ENCODE measurements around the gene ARFGAP1.
A peak's percentile ranks its signal among the peaks of the same experiment; 100 is the strongest.

Gene ARFGAP1

DNA sequence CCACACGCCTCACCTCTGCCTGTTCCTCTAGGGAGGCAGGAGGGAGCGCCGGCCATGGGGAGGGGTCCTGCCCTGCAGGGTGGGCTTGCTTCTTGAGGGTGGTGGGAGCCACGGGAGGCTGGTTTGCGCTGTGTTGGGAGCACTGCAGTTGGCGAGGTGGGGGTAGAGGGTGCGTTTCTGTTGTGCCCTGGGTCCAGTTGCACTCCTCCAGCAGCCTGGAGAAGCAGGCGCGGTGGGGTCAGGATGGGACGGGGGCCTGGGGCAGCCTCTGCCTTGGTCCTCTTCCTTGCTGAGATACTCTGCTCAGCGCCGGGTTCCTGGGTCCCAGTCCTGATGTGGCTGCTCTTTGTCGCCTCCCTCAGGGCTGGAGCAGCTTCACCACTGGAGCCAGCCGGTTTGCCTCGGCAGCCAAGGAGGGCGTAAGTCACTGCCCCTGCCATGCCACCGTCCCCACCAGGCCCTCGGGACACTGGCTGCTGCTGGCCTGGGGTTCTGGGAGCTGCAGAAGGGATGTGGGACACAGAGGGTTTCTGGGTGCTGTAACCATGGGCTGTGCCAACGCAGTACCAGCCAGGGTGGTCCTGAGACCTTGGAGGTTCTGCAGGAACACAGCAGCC lies 8.4 kb downstream of the ARFGAP1 start:
- no peak for DNase-seq

DNA sequence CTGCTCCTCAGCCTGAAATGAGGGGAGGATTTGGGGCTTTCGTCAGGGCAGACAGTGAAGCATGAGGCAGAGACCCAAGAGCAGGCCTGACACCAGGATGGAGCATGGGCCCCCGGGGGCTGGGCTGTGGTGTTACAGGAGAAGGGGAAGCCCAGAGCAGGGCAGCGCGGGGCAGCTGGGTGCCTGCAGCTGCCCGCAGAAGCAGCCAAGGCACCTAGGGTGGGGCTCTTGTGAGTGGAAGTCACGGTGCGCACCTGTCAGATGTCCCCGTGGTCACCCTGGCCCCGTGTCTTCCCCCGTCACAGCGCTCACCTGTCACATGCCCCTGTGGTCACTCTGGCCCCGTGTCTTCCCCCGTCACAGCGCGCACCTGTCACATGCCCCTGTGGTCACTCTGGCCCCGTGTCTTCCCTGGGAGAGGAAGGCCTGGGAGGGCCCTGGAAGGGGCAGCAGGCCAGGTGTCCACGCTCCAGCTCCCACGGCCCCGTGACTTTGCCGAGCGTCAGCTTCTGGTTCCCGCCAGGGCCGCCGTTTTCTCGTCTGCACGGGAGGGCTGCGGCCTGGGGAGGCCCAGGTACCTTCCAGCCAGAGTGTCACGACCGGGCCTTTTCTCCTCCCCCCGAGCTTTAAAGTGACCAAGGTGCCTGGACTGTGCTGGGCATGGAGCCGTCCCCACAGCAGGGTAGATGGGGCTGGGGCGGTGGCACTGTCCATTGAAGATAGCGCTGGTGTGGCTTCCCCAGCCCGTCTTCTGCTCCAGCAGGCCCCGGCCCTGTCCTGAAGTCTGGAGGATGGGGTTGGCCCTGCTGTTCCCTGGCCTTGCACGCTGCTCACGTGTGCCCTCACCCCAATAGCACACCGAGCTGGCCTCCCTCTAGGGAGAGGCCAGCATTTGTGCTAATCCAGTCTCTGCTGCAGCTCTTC lies 9.4 kb downstream of the ARFGAP1 start:
- no peak for DNase-seq

DNA sequence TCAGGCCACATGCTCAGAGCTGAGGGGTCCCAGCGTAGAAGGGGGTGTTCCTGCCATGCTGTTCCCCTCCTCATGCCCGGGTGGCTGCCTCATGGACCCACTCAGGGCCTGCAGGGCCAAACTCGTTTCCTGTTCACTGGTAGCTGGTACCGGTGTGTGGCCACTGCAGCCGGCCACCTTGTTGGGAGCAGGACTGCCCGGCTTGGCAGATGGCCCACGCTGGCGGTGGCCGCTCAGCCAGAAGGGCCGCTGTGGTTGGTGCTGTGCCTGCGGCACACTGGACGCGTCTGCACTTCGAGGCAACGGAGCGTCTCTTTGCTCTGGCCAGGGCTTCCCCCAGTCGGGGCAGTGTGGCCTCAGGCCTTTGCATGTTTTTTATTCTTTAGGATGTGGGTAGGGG lies 10.3 kb downstream of the ARFGAP1 start:
- DNase-seq: no peak

DNA sequence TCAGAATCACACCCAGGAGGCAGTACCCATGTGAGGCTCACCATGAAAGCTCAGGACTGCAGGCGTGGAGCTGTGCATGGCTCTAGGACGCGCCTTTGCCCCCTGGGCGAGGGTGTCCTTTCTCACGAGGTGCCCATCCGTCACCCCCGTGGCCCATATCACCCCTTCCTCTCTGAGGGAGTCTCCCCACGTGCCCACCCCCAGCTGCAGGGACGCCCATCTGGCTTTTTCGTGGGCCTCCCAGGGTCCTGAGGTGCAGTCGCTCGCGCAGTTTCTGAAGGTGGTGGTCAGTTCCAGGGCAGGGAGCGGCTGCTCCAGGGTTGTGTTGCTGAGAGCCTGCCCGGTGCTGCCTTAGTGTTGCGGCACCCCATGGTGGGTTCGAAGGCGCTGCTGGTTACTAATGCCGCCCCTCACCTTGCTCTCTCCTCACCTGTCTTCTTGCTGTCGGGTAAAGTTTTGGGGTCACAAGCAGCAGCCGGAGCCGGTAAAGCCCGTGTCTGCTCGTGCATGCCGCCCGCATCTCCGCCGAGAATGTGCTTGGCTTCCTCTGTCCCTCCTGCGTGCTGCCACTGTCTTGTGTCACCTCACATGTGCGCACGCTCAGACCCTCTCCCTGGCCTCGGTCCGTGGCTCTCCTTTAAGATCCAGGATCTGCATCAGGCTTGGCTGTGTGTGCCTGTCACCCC lies 10.9 kb downstream of the ARFGAP1 start:
- no peak for DNase-seq

DNA sequence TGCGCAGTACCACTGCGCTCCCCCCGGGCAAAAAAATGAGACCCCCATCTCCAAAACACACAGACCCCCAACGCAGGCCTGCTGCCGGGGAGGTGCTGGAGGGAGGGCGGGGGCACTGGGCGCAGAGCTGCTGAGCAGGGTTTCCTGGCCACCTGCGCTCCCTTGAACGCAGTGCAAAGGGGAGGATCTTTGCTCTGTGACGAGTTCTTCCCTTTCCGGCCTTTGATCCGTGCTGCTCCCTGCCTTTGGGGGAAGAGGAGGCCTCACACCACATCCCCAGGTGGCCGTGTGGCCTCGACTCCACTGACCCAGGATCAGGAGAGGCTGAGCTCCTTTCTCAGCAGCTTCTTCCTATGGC lies 11.4 kb downstream of the ARFGAP1 start:
- peak; percentile 41 for DNase-seq

DNA sequence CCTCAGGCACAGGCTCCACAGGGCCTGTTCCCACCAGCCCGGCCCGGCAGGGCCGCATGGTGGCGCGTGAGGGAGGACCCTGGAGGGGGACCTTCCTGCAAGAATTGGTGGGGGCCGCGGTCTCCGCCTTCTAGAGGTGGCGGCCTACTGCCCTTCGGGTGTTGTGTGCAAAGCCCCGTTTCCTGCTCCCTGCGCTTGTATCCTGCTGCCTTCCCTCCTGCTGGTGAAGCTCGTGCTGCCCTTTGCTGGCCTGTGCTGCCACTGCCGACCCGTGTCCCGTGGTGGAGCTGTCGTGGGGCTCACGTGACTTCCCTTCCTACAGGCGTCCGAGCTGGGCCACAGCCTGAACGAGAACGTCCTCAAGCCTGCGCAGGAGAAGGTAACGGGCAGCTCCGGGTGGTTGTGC lies 11.9 kb downstream of the ARFGAP1 start:
- DNase-seq: no peak

DNA sequence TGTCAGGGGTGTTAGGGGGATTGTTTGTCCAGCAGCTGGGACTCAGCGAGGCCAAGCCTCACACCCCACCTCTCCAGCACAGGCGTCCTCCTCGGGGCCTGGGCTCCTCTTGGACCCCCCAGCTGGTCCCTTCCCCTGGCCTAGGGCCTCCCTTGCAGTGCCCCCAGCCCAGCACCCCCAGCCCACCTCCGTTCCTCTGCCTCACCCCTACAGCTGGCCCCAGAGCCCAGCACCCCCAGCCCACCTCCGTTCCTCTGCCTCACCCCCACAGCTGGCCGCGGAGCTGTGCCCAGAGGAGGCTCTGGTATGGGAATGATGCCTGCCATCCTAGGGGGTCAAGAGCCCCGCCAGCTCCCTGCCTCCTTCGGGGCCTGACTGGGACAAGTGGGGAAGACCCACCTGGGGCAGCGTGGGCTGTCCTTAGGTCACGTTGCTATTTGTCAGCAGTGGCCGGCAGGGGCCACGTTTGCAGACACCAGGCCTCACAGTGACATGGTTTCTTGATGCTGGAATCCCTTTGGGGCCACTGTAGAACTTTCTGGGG lies 12.4 kb downstream of the ARFGAP1 start:
- DNase-seq: no peak

DNA sequence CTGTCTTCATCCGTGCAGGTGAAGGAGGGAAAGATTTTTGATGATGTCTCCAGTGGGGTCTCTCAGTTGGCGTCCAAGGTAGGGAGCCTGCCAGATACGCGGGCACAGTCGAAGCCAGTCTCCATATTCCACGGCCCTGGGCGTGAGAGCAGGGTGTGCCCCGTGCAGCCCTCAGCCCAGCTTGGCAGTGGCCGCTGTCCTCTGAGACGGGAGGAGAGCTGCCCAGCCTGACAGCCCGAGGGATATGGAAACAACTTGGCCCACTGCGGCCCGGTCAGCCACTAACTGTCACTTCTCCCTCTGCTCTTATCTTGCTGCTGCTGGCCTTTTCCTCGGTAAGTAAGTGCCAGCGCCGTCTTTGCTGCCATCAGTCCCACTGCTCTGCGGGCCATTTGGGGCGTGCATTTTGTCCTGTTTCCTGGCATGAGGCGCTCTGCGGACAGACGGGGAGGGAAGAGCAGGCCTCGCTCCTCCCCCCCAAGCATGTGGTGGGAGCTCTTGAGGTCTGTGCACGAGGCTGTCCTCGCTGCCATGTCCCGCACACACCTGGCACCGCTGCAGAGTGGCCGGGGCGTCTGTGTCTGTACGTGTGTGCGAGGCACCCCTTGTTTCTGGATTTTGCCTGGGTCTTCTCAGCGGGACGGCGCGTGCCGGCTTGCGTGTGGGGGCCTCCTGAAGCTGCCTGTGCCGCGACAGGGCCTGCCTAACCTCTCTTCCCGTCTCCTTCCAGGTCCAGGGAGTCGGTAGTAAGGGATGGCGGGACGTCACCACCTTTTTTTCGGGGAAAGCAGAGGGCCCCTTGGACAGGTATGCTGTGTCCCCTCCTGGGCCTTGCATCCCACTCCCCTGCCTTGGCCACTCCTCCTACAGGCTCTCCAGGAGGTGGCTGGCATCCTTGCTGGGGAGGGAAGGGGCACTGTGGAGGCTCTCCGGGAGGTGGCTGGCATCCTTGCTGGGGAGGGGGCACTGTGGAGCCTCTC lies 13.3 kb downstream of the ARFGAP1 start:
- no peak for DNase-seq

DNA sequence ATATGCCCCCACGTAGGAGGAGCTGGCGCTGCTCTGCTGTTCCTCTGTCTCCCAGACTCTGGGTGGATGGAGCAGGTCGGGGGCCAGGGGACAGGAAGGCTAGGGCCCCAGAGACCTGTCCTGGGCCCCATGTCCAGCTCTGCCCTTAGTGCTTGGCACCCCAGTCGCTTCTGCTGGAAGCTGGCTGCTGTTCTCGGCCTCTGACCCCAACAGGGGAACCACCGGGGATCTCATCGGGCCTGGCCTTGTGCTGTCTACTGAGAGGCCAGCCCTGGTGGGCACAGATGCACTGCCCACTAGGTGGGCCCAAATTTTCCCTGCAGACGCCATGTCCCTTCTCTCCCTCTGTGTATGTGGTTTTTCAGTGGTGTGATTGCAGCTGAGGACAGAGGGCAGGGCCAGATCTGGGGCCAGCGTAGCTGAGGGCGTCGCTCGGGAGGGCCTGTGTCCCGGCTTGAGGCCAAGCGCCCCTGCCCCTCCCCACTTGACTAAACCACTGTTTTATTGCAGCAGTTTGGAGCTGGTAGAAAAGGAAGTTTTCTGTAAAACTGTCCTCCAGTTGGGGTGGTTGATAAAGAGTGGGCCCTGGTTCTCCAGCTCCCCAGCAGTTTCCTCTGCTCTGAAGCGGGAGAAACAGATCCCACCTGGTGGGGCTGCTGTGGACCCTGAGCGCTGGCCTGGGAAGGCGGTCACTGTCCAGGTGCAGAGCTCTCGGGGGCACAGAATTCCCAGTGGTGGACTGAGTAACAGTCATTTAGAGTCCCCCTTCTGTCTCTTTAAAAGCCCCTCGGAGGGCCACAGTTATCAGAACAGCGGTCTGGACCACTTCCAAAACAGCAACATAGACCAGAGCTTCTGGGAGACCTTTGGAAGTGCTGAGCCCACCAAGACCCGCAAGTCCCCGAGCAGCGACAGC lies 14.4 kb downstream of the ARFGAP1 start:
- no peak for DNase-seq

DNA sequence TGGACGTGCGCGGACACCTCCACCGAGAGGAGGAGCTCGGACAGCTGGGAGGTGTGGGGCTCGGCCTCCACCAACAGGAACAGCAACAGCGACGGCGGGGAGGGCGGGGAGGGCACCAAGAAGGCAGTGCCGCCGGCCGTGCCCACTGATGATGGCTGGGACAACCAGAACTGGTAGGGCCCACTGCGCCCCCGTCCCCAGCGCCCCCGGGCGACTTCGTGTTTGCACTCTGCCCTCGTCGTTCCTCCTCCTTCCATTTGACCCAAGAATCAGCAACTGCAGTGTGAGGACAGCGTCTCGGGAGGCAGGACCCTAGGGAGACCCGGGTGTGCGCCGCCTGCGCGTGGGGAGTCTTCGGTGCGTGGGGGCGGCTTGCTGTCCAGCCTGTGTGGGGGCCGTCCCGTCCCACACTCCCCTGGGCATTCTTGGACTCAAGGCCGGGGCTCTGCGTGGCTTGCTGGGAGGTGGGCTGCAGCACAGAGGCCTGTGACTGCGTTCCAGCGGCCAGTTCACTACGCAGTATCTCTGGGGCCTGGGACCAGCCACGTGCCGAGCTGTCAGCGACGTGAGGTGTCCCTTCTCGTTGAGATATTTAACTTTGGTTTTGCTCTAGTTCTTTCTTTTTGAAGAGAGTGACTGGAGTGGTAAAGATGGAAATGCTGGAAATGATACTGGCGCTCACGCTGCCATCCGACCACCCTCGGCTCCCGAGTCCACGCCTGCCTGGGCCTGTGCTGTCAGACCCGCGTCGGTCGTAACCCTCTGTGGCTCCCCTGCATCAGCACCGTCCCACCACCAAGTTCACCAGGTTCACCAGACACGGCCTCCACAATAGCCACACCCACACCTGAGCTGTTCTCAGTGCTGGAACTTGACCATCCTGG lies 15.3 kb downstream of the ARFGAP1 start:
- no peak for DNase-seq

DNA sequence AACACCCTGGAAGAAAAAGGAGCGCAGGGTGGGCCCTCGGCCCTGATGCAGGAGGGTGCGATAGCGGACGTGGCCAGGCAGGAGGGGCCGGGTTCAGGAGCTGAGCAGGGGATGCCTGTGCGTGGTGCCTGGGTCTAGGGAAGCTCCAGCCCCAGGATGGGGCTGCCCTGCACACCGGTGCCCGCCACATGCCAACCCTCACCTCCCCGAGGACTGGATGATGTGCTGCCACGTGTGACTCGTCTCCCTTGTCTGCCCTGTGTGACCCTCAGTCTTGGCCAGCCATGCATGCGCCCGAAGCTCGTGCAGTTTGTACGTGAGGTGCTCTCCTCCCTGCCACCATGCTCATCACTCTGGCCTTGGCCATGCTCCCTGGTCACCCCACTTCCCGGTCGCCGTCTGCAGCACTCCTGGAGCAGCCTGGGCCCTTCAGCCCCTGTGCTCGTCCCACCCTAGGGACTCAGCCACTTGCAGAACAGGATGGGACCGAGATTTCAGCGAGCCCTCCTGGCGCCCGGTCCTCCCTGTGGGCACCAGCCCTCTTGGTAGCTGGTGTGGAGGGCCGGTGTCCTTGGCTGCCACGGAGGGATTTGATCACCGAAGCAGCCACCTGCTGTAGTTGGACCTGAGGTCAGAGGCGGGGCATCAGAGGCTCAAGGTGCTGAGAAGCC lies 16.1 kb downstream of the ARFGAP1 start:
- DNase-seq: no peak

DNA sequence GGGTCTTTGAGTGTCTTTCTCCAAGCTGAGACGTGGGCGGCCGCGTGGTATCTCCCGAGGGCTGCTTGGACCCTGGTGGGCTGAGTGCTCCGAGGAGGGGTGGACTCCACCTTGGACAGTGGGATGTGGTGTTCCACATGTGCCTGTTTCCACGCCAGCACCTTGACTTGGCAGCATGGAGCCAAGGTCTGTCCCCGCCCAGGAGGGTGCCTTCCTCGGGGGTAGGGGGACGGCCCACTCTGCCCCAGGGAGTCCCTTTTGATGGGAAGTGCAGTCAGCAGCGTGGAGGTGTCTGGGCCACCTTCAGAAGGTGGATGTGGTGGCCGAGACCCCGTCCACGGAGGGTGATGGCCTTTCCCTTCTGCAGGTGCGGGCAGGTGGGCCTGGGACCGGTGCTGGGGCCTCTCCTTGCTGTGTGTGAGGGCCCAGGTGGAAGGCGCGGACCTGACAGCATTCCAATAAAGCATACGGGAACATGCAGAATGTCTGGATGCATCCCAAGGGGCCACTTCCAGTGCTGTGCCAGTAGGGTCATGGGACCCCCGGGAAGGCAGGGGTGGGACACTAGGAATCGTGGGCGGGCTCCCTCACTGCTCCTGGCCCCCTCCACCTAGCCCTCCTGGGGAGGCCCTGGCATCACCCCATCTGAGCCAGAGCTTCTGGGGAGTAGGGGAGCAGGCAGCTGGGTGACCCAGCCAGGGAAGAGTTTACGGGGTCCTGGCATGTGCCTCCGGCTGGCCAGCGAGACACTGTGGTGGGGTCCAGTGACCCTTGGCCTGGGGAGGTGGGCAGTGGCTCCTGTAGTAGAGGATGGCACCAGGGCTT lies 16.9 kb downstream of the ARFGAP1 start:
- DNase-seq: no peak

DNA sequence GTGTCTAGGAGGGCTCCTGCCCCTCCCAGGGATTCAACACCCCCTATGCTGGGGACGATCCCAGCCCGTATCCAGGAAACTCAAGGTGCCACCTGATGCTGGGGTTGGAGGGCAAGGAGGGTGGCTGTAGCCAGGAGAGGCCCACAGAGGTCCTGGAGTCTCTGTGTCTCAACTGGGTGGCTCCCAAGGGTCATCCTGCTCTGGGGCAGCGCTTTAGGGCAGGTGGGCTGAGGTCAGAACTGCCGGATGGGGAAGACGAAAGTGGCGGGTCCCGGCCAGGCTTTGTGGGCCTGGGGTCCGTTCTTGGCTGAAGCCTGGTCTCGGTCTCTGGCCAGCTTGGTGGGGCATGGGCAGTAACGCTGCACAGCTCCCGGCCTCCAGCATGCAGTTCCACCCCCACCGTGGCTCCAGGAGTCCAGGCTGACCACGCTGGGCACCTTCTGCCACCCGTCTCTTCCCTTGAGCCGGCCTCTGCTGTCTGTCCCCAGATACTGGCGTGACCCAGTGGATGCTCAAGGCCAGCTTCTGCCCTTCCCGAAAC lies 17.6 kb downstream of the ARFGAP1 start:
- DNase-seq: no peak

DNA sequence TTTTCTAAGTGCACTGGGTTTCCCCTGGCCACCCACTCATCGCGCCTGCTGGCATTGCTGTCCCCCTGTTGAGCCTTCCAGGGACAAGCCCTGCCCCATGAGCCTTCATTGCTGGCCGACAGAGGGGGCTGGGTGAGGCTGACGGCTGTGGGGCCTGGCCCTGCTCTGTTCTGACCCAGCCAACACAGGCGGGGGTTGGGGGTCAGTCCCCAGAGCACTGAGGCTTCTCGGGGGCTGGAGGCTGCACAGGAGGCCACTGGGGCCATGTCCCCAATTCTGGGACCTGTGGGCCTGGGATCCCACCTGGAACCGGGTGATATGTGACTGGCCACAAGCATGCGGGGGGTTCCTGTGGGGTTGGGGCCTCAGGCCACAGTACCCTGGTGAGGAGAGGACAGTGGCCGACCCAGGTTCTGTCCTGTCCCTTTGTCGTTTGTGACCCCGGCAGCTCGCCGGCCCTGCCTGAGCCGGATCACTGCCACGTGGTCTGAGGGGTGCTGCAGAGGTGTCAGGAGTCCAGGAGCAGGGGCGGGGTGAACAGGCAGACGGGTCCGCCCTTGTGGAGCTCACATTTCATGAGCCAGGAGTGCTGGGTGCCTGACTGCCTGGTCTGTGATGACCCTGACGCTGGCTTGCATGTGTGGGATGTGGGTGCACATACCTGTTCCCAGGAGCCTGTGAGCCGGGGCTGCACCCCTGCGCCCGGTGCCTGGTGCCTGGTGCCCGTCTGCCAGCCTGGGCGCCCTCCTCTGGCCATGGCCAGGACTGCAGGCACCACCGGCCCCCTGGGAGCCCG lies 18.3 kb downstream of the ARFGAP1 start:
- peak; percentile 47 for DNase-seq

DNA sequence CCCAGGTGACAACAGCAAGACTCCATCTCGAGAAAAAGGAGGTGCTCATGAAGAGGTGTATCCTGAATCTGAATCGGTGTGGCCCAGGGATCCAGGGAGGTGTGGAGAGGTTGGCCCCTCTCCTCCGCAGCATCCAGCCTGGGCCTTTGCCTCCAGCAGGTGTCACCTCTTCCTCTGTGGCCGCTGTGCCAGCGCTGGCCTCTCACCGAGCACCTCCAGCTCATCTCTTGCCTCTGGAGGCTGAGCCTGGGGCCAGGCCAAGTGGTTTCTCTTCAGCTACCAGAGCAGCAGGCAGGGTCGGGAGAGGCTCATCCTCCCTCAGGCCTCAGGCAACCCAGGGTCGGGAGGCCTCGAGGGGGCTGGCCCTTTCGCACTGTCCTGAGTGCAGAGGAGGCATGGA lies 19.2 kb downstream of the ARFGAP1 start:
- no peak for DNase-seq

DNA sequence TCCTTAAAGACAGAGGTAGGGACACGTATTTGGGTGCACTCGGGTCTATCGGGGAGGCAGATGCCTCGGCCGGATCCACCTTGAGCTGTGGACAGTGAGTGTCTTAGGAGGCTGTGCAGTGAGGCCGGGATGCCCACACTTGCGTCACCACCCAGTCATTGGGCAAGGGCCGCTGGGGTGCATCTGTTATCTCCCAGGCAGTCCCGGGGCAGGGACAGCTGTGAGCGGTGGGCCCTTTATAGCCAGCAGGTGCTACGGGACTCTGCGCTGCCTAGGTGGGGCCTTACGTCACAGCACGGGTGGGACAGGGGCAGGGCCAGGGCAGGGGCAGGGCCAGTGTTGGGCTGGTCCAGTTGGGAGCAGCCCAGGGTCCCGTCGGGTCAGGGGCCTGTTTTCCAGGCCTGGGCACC lies 19.7 kb downstream of the ARFGAP1 start:
- DNase-seq: no peak

DNA sequence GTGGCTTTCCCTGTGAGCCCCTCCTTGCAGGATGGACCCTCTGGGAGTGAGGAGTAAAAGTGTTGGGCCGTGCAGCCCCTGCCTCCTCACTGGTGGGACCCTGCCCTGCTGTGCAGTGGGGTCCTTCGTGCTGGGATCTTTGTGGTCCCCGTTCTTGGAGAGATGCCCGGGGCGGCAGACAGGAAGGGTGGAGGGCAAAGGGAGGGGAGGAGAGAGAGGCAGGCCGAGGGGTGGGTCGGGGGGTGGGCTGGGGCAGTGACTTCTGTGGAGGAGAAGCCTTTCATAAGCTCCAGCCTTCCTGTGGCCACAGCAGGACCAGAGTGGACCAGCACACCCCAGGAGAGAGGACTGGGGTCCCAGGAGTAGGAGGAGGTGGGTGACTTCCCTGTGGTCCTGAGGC lies 20.3 kb downstream of the ARFGAP1 start, which contains the start of gene COL20A1:
Gene COL20A1 (plus strand): TSS at position 283 of the 400 bp plus-strand sequence. CDS start 1,922 bp downstream, outside the sequence.
- no peak for DNase-seq
